Astrocyte of the cerebellum (primary cell): ENCODE data around the gene ZNF180.
"Not testable (repeated sequence)": the region's sequence is repeated elsewhere in the genome, so short reads cannot be mapped to it uniquely, and the experiment has no call there.

Experiments used
- DNase-seq: peaks from one replicate; pipeline ENCODE4 v3.0.0-alpha.2; 2011; ENCODE audit warnings: low read depth
- H3K4me3 ChIP-seq: 2 replicates; pipeline ENCODE4 v1.5.1; 2011; ENCODE audit warnings: mild to moderate bottlenecking, low read depth, low read length, moderate library complexity
- CTCF ChIP-seq: IDR thresholded peaks from 2 replicates; pipeline ENCODE4 v1.5.1; 2012; ENCODE audit warnings: low read length, low read depth, moderate library complexity, mild to moderate bottlenecking; ENCODE audit errors: missing control alignments
- in situ Hi-C: cut with HindIII; loops from 2 replicates; pipeline ENCODE4 v1.10.0; 2017; ENCODE audit warnings: low sequenced_read_pairs

ZNF180 gene

GRCh38 chr19:44539991-44540390 lies 39.7 kb upstream of the ZNF180 start:
- no peak for DNase-seq
- in situ Hi-C loops = no loop called here
- no peak overlapping the region for H3K4me3 ChIP-seq
- no peak for TF ChIP-seq CTCF

- TF ChIP-seq CTCF = no peak
- in situ Hi-C loops = no loop called here
- DNase-seq = no peak
- H3K4me3 ChIP-seq = no peak overlapping the region
These were observed 39.0 kb upstream of the ZNF180 start for GRCh38 chr19:44539236-44539826.

GRCh38 chr19:44535361-44535760 lies 35.0 kb upstream of the ZNF180 start:
- DNase-seq, in situ Hi-C loops: not testable (repeated sequence)

GRCh38 chr19:44532819-44533218 lies 32.5 kb upstream of the ZNF180 start:
- in situ Hi-C loops = no loop called here
- DNase-seq = no peak
- no peak overlapping the region for H3K4me3 ChIP-seq
- no peak for TF ChIP-seq CTCF

More at GRCh38 chr19:44535361-44535760, 35.0 kb upstream of the ZNF180 start:
- H3K4me3 ChIP-seq = not testable (repeated sequence)

- no peak for DNase-seq
- TF ChIP-seq CTCF = no peak
- no peak overlapping the region for H3K4me3 ChIP-seq
- in situ Hi-C loops = no loop called here
These were observed 30.5 kb upstream of the ZNF180 start for GRCh38 chr19:44530777-44531176.

- in situ Hi-C loops = no loop called here
- no peak for DNase-seq
- TF ChIP-seq CTCF = no peak
- H3K4me3 ChIP-seq = no peak within 1 kb of the TSS
These were observed 29.2 kb upstream of the ZNF180 start, which contains the start of gene CEACAM20 for GRCh38 chr19:44529536-44529935. TSS of gene CEACAM20 (minus strand) at chr19:44529675. CDS start at chr19:44529509, 166 bp downstream.

- in situ Hi-C loops = no loop called here
- no peak overlapping the region for H3K4me3 ChIP-seq
- DNase-seq = no peak
- TF ChIP-seq CTCF = no peak
These were observed 27.2 kb upstream of the ZNF180 start for GRCh38 chr19:44527554-44527953.
